SK-N-SH treated with all-trans-retinoic acid at 6 μM for 48 hours (cell line): ENCODE data around the gene ST3GAL5.

Source experiments
- ARNTL ChIP-seq: fragments of 450-650 bp; formaldehyde crosslinking; IDR thresholded peaks from 2 replicates; pipeline ENCODE4 v1.5.0; 2020; ENCODE audit warnings: low read depth, mild to moderate bottlenecking, moderate library complexity, borderline replicate concordance
- CSDC2 ChIP-seq: fragments of 250-450 bp; sonication (Bioruptor Pico); IDR thresholded peaks from 2 replicates; pipeline ENCODE4 v1.5.0; 2020; ENCODE audit warnings: mild to moderate bottlenecking, moderate library complexity
- ESRRG ChIP-seq: fragments of 250-450 bp; sonication (Bioruptor Pico); IDR thresholded peaks from 2 replicates; pipeline ENCODE4 v1.6.1; 2021; ENCODE audit warnings: mild to moderate bottlenecking
- PATZ1 ChIP-seq: fragments of 250-450 bp; sonication (Bioruptor Pico); IDR thresholded peaks from 2 replicates; pipeline ENCODE4 v1.8.0; 2020; ENCODE audit warnings: mild to moderate bottlenecking, moderate library complexity, borderline replicate concordance
- RARB ChIP-seq: fragments of 250-450 bp; sonication (Bioruptor Pico); IDR thresholded peaks from 2 replicates; pipeline ENCODE4 v1.8.0; 2021; ENCODE audit warnings: mild to moderate bottlenecking, moderate library complexity
- TSHZ2 ChIP-seq: fragments of 250-450 bp; sonication (Bioruptor Pico); IDR thresholded peaks from 2 replicates; pipeline ENCODE4 v1.5.0; 2020; ENCODE audit warnings: mild to moderate bottlenecking, moderate library complexity
- ZNF565 ChIP-seq: fragments of 450-650 bp; formaldehyde crosslinking; conservative IDR thresholded peaks from 2 replicates; pipeline ENCODE4 v1.5.0; 2020; ENCODE audit warnings: low read depth, mild to moderate bottlenecking, moderate library complexity
- ZNF8 ChIP-seq: fragments of 450-650 bp; formaldehyde crosslinking; IDR thresholded peaks from 2 replicates; pipeline ENCODE4 v1.5.0; 2020; ENCODE audit warnings: mild to moderate bottlenecking, moderate library complexity

DNA sequence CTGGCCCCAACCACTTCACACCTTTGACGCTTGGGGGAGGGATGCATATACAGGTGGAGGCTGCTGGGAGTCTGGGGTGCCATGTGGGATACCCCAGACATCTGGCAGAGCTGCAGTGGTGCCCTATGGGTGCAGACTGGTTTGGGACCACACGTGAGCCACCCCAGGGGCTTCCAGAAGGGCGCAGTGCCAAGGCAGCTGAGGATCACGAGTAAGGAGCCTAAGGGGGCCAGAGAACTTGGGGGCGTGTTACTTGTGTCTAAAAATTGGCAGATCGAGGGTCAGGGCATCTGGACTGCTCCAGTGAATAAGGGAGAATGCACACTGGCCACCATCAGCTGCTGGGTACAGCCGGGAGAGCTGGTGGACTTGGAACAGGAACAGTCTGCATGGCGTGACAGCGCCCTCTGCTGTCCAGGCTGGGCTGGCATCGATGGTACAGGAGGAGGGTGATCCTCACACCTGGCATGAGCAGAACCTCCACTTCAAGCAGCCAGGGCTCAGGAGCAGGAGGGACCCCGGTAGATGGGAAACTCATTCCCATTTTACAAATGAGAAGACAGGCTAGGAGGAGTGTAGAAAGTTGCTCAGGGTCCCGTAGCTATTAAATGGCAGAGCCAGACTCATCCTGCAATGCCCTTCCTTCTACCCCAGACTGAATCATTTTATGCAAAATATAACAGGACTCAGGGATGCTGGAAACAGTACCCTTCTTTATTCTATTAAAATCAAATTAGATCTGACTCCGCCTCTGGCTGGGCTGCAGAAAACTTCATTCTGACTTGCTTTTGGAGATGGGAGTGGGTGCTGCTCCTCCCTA, 74.6 kb downstream of the ST3GAL5 start:
- TF ChIP-seq PATZ1 (CRISPR knock-in tag), result no peak
- no peak for TF ChIP-seq ARNTL (CRISPR knock-in tag)
- TF ChIP-seq ZNF565 (CRISPR knock-in tag), result no peak
- TF ChIP-seq CSDC2, result no peak
- no peak for TF ChIP-seq ESRRG (CRISPR knock-in tag)
- TF ChIP-seq ZNF8, result no peak
- TF ChIP-seq TSHZ2 (CRISPR knock-in tag), result no peak
- TF ChIP-seq RARB (CRISPR knock-in tag), result no peak
